Psoas muscle (tissue), 8 donors: Measurements from ENCODE around the gene CDH15. TPM values are rescaled to one million over a fixed set of nuclear protein-coding genes. Genes with fewer than 3 reads are reported as not detected.
A peak's percentile ranks its signal among the peaks of the same experiment; 100 is the strongest.
"Not testable (repeated sequence)": the region's sequence is repeated elsewhere in the genome, so short reads cannot be mapped to it uniquely, and the experiment has no call there.

ENCODE experiments used
- ATAC-seq, 4 donors: fragments of 200-7000 bp; cut with Tn5 transposase; one replicate each; pipeline ENCODE4 v1.9.1; 2020; ENCODE audit warnings: moderate library complexity in 3 of 4, mild to moderate bottlenecking in 2 of 4
- DNase-seq, 2 donors: peaks; one replicate each; pipeline ENCODE4 v3.0.0-alpha.2; 2020
- H3K27ac ChIP-seq: fragments of 200-600 bp; one replicate; pipeline ENCODE4 v1.8.0; 2022
- H3K27me3 ChIP-seq, 3 donors: fragments of 200-600 bp in 1 of 3; one replicate each; pipeline versions ENCODE4 v1.6.1 to v1.8.0; 2013 to 2022; ENCODE audit warnings: low read length in 2 of 3, mild to moderate bottlenecking in 2 of 3, moderate library complexity in 1 of 3; ENCODE audit not compliant: insufficient read depth in 3 of 3
- H3K36me3 ChIP-seq, 2 donors: fragments of 200-600 bp in 1 of 2; one replicate each; pipeline versions ENCODE4 v1.6.1 to v1.8.0; 2013 to 2022; ENCODE audit warnings: low read depth in 1 of 2, mild to moderate bottlenecking in 1 of 2, moderate library complexity in 1 of 2; ENCODE audit not compliant: insufficient read depth in 1 of 2
- H3K4me1 ChIP-seq: fragments of 200-600 bp; one replicate; pipeline ENCODE4 v1.8.0; 2022
- H3K4me3 ChIP-seq: fragments of 200-600 bp; one replicate; pipeline ENCODE4 v1.8.0; 2022; ENCODE audit warnings: mild to moderate bottlenecking
- H3K9me3 ChIP-seq: fragments of 200-600 bp; one replicate; pipeline ENCODE4 v1.8.0; 2022
- WGBS, 3 donors: extraction: QIAGEN DNeasy Blood & Tissue Kit; methylation state at CpG; one replicate each; pipeline versions ENCODE4 v1.1.6 to v1.1.7; 2013; 5-methylcytosine and 5-hydroxymethylcytosine counted together
- intact Hi-C, 2 donors: fragments of 100-400 bp; cut with DNase I; formaldehyde crosslinking; loops; one replicate each; pipeline versions ENCODE4 v1.11.0 to v1.14.2; 2022
- polyA plus RNA-seq, 3 donors: library from polyadenylated mRNA; stranded (reverse); fragments of 200-250 nt; gene quantifications; one replicate each; pipeline ENCODE4 v1.2.3, GENCODE V29; 2013
- total RNA-seq, 4 donors: library from RNA; stranded (reverse); fragmentation: NEBNext Ultra II Directional in 2 of 4; extraction: Animal tissue kit (Norgen Biotek cat#: 25700) in 2 of 4; gene quantifications; one replicate each; pipeline versions ENCODE4 v1.2.1 to v1.2.4, GENCODE V29; 2021 to 2023
- TF ChIP-seq, protein P1 (sequence below): fragments of 200-600 bp; IDR thresholded peaks from one replicate; pipeline ENCODE4 v1.8.0; 2022; ENCODE audit warnings: antibody characterized with exemption
- donor health status: healthy with polysubstance abuse.
- donor health status: DM: no; HTN: no; CAD: no; lungs with moderate emphysema.
- donor health status: Bipolar disorder and iron deficiency.
- donor health status: healthy.
- donor health status: DM: yes; HTN: yes; CAD: no.
- donor health status: DM: no; HTN: no; CAD: no.
- donor health status: DM: no; HTN: no; CAD: no.
- donor health status: DM: yes; HTN: yes; CAD: no.

CDH15 gene
- total and polyA plus RNA-seq, 7 donors: 18.0 to 62.8 (median 36.7) TPM

DNA sequence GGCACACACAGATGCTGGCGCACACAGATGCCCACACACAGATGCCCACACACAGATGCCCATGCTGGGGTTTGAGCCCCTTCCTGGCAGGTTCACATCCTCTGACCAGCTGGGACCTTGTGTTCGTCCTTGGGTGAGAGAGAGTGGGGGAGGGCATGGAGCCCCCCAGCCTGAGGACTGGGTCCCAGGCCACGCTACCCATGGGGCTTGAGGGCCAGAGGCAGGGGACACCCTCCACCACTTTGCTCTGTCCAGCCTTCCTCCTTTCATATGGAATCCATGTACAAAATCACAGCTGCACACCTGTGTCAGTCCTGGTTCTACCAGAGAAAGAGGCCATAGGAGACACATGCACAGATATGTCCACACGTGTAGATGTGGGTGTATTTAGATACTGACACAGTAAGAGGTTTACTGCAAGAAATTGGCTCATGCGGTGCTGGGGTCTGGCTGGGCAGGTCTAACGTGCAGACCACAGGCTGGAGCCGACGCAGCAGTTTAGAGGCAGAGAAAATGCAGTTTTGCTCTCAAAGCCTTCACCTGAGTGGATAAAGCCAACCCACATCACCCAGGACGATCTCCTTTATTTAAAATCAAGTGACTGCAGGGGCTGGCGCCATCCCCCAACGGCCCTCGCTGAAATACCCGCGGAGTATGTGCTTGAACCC, 17.9 kb downstream of the CDH15 start:
- intact Hi-C loops: no loop called here
- Histone ChIP-seq H3K4me1 (no peaks in the 10 kb centered on the region), H3K4me3 (no peak overlapping the region), H3K27me3 (no peaks in the 10 kb centered on the region), H3K9me3 (no peaks in the 10 kb centered on the region), H3K27ac (no peak overlapping the region), H3K36me3 (peaks cover 0 to 60% of the 10 kb centered on the region in 2 donors)
- DNase-seq (peak in 1 of 2 donors; percentile 41), ATAC-seq (no peak)
- 72 to 76% (median 75%) methylated on average over 14 of the region's 14 CpGs for WGBS, 3 donors
- TF ChIP-seq, protein P1, sequence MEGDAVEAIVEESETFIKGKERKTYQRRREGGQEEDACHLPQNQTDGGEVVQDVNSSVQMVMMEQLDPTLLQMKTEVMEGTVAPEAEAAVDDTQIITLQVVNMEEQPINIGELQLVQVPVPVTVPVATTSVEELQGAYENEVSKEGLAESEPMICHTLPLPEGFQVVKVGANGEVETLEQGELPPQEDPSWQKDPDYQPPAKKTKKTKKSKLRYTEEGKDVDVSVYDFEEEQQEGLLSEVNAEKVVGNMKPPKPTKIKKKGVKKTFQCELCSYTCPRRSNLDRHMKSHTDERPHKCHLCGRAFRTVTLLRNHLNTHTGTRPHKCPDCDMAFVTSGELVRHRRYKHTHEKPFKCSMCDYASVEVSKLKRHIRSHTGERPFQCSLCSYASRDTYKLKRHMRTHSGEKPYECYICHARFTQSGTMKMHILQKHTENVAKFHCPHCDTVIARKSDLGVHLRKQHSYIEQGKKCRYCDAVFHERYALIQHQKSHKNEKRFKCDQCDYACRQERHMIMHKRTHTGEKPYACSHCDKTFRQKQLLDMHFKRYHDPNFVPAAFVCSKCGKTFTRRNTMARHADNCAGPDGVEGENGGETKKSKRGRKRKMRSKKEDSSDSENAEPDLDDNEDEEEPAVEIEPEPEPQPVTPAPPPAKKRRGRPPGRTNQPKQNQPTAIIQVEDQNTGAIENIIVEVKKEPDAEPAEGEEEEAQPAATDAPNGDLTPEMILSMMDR: no peak

DNA sequence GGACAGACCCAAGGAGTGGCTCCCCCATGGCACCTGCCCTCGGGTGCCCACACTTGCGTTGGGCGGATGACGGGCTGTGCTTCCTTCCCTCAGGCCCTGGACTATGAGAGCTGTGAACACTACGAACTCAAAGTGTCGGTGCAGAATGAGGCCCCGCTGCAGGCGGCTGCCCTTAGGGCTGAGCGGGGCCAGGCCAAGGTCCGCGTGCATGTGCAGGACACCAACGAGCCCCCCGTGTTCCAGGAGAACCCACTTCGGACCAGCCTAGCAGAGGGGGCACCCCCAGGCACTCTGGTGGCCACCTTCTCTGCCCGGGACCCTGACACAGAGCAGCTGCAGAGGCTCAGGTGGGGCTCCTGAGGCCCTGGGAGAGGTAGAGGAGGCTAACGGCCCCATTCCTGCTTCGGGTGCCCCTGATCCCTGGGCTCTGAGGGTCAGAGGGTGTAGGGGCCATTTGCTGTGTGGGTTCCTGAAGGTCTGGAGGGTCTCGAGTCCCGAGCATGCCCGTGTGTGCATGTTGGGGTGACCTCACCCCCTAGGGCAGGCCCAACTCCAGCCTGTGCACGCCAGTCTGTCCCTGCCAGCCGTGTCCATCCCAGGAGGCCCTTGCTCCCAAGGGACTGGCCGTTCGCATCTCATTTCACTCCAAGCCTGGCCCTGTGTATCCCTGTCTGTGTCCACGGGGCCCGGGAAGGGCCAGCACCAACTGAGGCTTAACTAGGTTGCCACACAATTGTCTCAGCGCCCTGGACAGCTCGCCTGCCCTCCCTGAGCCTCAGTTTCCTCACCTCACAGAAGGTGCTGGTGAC, 18.8 kb downstream of the CDH15 start:
- TF ChIP-seq, protein P1: no peak
- no peaks in the 10 kb centered on the region for H3K4me1 ChIP-seq
- ATAC-seq (peak in 2 of 4 donors; percentile 7 to 8), DNase-seq (peak in 1 of 2 donors; percentile 54)
- no peak overlapping the region for H3K4me3 ChIP-seq
- peaks cover 0 to 58% of the 10 kb centered on the region in 2 donors for H3K36me3 ChIP-seq
- 64 to 72% (median 67%) methylated on average over 28 of the region's 28 CpGs for WGBS, 3 donors
- H3K9me3 ChIP-seq: no peaks in the 10 kb centered on the region
- no peaks in the 10 kb centered on the region for H3K27me3 ChIP-seq
- H3K27ac ChIP-seq: no peak overlapping the region
- intact Hi-C loops: no loop called here

DNA sequence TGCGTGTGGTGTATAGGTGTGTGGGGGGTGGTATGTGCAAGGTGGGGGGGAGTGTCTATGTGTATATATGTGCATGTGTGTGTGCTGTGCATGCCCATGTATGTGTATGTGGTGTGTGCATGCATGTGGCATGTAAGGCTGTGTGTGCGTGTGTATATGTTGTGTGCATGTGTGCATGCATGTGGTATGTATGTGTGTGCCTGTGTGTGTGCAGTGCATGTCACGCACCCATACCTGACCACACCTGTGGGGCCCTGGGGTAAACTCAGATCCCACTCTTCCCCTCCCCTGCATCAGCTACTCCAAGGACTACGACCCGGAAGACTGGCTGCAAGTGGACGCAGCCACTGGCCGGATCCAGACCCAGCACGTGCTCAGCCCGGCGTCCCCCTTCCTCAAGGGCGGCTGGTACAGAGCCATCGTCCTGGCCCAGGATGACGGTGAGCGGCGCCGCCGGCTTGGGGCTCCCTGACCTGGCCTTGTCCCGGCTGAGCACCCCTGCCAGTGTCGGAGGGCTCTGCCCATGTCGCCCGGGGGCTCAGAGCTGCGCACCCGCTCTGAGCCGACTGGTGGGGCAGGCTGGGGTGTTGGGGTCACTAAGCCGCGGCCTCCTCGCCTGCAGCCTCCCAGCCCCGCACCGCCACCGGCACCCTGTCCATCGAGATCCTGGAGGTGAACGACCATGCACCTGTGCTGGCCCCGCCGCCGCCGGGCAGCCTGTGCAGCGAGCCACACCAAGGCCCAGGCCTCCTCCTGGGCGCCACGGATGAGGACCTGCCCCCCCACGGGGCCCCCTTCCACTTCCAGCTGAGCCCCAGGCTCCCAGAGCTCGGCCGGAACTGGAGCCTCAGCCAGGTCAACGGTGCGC, 19.7 kb downstream of the CDH15 start:
- WGBS, 3 donors: 68 to 72% (median 72%) methylated on average over 31 to 44 of the region's 44 CpGs
- TF ChIP-seq, protein P1: no peak
- intact Hi-C loops: no loop called here
- DNase-seq (peak in 1 of 2 donors; percentile 44), ATAC-seq (peak in 1 of 4 donors; percentile 1)
- no peaks in the 10 kb centered on the region for H3K9me3 ChIP-seq
- no peaks in the 10 kb centered on the region for H3K27me3 ChIP-seq
- H3K36me3 ChIP-seq: peaks cover 0 to 53% of the 10 kb centered on the region in 2 donors
- H3K27ac ChIP-seq: no peak overlapping the region
- no peak overlapping the region for H3K4me3 ChIP-seq
- no peaks in the 10 kb centered on the region for H3K4me1 ChIP-seq

DNA sequence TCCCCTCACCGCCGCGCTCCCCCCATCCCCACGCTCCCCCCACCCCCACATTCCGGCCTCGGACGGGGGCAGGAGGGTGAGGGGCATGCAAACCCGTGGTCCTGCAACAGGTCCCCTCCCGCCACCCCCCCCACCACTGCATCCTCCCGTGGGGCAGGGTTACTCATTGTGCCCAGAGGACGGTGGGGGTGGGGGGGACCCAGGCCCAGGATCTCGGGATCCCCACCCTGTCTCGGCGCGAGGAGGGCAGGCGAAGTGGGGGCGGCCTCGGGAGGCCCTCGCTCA, 20.3 kb downstream of the CDH15 start:
- H3K4me1 ChIP-seq: no peaks in the 10 kb centered on the region
- ATAC-seq (no peak), DNase-seq (peak in 1 of 2 donors; percentile 49)
- 51 to 61% (median 54%) methylated on average over 9 to 19 of the region's 19 CpGs for WGBS, 3 donors
- H3K27me3 ChIP-seq: no peaks in the 10 kb centered on the region
- no peaks in the 10 kb centered on the region for H3K9me3 ChIP-seq
- H3K36me3 ChIP-seq: peaks cover 0 to 47% of the 10 kb centered on the region in 2 donors
- intact Hi-C loops: no loop called here
- peak overlapping the region; percentile 48 for H3K4me3 ChIP-seq
- H3K27ac ChIP-seq: no peak overlapping the region
- TF ChIP-seq, protein P1: no peak

DNA sequence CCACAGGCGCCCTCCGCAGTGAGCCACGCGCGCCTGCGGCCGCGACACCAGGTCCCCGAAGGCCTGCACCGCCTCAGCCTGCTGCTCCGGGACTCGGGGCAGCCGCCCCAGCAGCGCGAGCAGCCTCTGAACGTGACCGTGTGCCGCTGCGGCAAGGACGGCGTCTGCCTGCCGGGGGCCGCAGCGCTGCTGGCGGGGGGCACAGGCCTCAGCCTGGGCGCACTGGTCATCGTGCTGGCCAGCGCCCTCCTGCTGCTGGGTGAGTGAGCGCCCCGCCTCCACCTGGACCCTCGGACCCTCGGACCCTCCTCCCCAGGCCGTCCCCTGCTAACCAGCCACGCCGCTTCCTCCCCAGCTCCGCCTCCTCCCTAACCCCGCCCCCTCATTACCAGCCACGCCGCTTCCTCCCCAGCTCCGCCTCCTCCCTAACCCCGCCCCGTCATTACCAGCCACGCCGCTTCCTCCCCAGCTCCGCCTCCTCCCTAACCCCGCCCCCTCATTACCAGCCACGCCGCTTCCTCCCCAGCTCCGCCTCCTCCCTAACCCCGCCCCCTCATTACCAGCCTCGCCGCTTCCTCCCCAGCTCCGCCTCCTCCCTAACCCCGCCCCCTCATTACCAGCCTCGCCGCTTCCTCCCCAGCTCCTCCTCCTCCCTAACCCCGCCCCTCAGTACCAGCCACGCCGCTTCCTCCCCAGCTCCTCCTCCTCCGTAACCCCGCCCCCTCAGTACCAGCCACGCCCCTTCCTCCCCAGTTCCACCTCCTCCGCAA, 20.8 kb downstream of the CDH15 start:
- ATAC-seq, H3K27ac ChIP-seq, H3K9me3 ChIP-seq, H3K4me1 ChIP-seq, intact Hi-C loops, H3K27me3 ChIP-seq: not testable (repeated sequence)
- H3K36me3 ChIP-seq: peaks cover 0 to 43% of the 10 kb centered on the region in 2 donors
- H3K4me3 ChIP-seq: peak overlapping the region; percentile 48
- DNase-seq: peak; percentile 61 to 89
- 53 to 62% (median 53%) methylated on average over 33 to 63 of the region's 63 CpGs for WGBS, 3 donors
